ENCODE measurements around the gene PTPN20. TPM values are rescaled to one million over a fixed set of nuclear protein-coding genes. Genes with fewer than 3 reads are reported as not detected.

PTPN20 gene
- total RNA-seq, 2 experiments from 2014 or later: not detected

DNA sequence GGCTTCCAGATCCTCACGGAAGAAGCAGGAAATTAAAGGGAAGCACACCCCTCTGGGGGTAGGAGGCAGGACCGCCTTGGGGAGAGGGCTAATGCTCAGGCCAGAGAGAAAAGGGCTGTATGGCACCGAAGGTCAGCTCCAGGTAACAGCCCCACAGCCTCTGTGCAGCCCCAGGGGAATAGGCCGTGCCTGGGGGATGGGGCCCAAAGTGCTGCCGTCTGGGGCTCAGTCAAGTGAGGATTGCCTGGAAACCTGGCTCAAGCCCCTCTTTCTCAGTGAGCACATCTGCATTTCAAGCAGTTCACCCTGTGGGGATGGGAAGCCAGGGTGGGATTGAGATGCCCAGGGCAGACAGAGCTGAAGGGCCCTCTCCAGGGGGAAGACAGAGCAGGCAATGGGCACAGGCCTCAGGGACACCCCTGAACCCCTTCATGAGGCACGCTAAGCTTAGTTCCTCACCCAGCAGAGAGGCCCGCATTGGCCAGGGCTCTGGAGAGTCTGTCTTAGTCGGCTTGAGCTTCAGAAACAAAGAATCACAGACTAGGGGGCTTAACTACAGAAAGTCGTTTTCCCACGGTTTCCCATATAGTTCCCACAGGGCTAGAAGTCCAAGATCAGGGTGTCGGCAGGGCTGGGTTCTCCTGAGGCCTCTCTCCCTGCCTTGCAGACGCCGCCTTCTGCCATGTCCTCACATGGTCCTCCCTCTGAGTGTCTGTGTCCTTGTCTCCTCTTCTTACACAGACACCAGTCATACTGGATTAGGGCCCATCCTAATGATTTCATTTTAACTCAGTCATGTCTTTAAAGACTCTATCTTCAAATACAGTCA, 118.2 kb downstream of the PTPN20 start:
- H3K4me1 ChIP-seq (ENCODE audit: insufficient read depth, low read length, poor library complexity, severe bottlenecking): no peaks in the 10 kb centered on the region
- no peak overlapping the region for H3K27ac ChIP-seq (ENCODE audit: low read depth, low read length, poor library complexity, severe bottlenecking)
- H3K9me2 ChIP-seq (ENCODE audit: insufficient read depth, low read length): no peaks in the 10 kb centered on the region
- no peaks in the 10 kb centered on the region for H3K79me2 ChIP-seq (ENCODE audit: insufficient read depth, low read depth, low read length)
- intact Hi-C loops (cut with micrococcal nuclease; ENCODE audit: unreplicated experiment): no loop called here
- no peak overlapping the region for H2AFZ ChIP-seq (ENCODE audit: low read length)
- no peak overlapping the region for H3K4me2 ChIP-seq (ENCODE audit: low read length)
- H3K4me3 ChIP-seq (ENCODE audit: low read depth, low read length, poor library complexity, severe bottlenecking): no peak overlapping the region
- H3K9me3 ChIP-seq (ENCODE audit: low read length): no peaks in the 10 kb centered on the region
- DNase-seq (ENCODE audit: low spot score): no peak
- H3K36me3 ChIP-seq (ENCODE audit: insufficient read depth, low read length): no peaks in the 10 kb centered on the region
- no peaks in the 10 kb centered on the region for H4K20me1 ChIP-seq (ENCODE audit: insufficient read depth, low read length)
- BruUV-seq (replicated peaks): no TSS peak
- ChIA-PET CTCF (ENCODE audit: unreplicated experiment) (interaction anchor here (0.9 kb wide), 1 partner anchor 19 kb away, joined by 4 read pairs; no protein-coding TSS in a partner anchor), POLR2A (no interaction called here)
- TF ChIP-seq, protein P1, sequence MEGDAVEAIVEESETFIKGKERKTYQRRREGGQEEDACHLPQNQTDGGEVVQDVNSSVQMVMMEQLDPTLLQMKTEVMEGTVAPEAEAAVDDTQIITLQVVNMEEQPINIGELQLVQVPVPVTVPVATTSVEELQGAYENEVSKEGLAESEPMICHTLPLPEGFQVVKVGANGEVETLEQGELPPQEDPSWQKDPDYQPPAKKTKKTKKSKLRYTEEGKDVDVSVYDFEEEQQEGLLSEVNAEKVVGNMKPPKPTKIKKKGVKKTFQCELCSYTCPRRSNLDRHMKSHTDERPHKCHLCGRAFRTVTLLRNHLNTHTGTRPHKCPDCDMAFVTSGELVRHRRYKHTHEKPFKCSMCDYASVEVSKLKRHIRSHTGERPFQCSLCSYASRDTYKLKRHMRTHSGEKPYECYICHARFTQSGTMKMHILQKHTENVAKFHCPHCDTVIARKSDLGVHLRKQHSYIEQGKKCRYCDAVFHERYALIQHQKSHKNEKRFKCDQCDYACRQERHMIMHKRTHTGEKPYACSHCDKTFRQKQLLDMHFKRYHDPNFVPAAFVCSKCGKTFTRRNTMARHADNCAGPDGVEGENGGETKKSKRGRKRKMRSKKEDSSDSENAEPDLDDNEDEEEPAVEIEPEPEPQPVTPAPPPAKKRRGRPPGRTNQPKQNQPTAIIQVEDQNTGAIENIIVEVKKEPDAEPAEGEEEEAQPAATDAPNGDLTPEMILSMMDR (conservative IDR thresholded peaks at IDR 0.05; ENCODE audit: low read length): no peak
- no peak for TF ChIP-seq EZH2phosphoT487 (IDR thresholded peaks at IDR 0.05; ENCODE audit: borderline replicate concordance, low read depth, low read length)

DNA sequence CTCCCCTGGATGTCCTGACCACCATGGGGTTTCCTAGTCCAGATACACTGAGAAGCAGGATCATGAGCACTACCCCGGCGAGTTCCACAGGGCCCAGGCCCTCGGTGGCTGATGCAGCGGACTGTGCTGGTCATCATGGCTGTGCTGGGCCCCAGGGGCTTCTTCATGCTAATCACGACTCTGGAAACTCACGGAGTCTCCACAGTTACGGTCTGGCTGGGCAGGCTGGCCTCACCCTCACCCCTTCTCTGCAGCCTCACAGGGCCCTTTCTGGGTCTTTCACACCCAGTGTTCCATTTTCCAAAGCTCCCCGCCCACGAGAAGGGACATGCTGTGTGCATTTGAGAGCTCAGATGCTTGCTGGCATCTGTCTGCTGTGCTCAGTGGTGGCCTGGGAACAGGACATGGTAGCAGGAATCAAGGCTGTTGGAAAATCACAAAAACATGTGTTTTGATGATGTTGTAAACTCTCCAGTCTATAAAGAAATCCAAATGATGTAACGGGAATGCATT, 119.0 kb downstream of the PTPN20 start:
- Histone ChIP-seq H3K27ac (ENCODE audit: low read depth, low read length, poor library complexity, severe bottlenecking) (no peak overlapping the region), H3K9me3 (ENCODE audit: low read length) (no peaks in the 10 kb centered on the region), H3K4me2 (ENCODE audit: low read length) (no peak overlapping the region), H4K20me1 (ENCODE audit: insufficient read depth, low read length) (no peaks in the 10 kb centered on the region), H2AFZ (ENCODE audit: low read length) (no peak overlapping the region), H3K4me1 (ENCODE audit: insufficient read depth, low read length, poor library complexity, severe bottlenecking) (no peaks in the 10 kb centered on the region), H3K4me3 (ENCODE audit: low read depth, low read length, poor library complexity, severe bottlenecking) (no peak overlapping the region), H3K36me3 (ENCODE audit: insufficient read depth, low read length) (no peaks in the 10 kb centered on the region), H3K79me2 (ENCODE audit: insufficient read depth, low read depth, low read length) (no peaks in the 10 kb centered on the region), H3K9me2 (ENCODE audit: insufficient read depth, low read length) (no peaks in the 10 kb centered on the region)
- TF ChIP-seq, protein P1 (conservative IDR thresholded peaks at IDR 0.05; ENCODE audit: low read length): no peak
- TF ChIP-seq EZH2phosphoT487 (IDR thresholded peaks at IDR 0.05; ENCODE audit: borderline replicate concordance, low read depth, low read length): no peak
- no peak for DNase-seq (ENCODE audit: low spot score)
- ChIA-PET POLR2A (no interaction called here), CTCF (ENCODE audit: unreplicated experiment) (no interaction called here)
- intact Hi-C loops (cut with micrococcal nuclease; ENCODE audit: unreplicated experiment): no loop called here
- no TSS peak for BruUV-seq (replicated peaks)

Measured in OCI-LY7 (cell line).